Measurements from ENCODE around the gene GALR2. TPM values are rescaled to one million over a fixed set of nuclear protein-coding genes. Genes with fewer than 3 reads are reported as not detected.
A peak's percentile ranks its signal among the peaks of the same experiment; 100 is the strongest.

The GALR2 gene
- total RNA-seq, 1 donor from 2014 or later: 0.94 TPM

GRCh38 chr17:76107509-76107908 is 32.9 kb downstream of the GALR2 start:
- H3K27me3 Mint-ChIP-seq: no peaks in the 10 kb centered on the region

GRCh38 chr17:76111956-76112355 is 37.4 kb downstream of the GALR2 start:
- Mint-ChIP-seq H3K4me1 (ENCODE audit: unreplicated experiment) (no peaks in the 10 kb centered on the region), H3K36me3 (no peaks in the 10 kb centered on the region), H3K27me3 (no peaks in the 10 kb centered on the region), H3K4me3 (no peak overlapping the region), H3K27ac (no peak overlapping the region), H3K9me3 (no peaks in the 10 kb centered on the region)
- no peak for TF ChIP-seq CTCF (conservative IDR thresholded peaks at IDR 0.05)
- no peak for DNase-seq (ENCODE audit: extremely low spot score, unreplicated experiment)

More at GRCh38 chr17:76107509-76107908, 32.9 kb downstream of the GALR2 start:
- no peak for DNase-seq (ENCODE audit: extremely low spot score, unreplicated experiment)
- peak; percentile 63 for TF ChIP-seq CTCF (conservative IDR thresholded peaks at IDR 0.05)
- H3K27ac Mint-ChIP-seq: no peak overlapping the region
- no peaks in the 10 kb centered on the region for H3K9me3 Mint-ChIP-seq
- H3K4me1 Mint-ChIP-seq (ENCODE audit: unreplicated experiment): peaks cover 16% of the 10 kb centered on the region
- H3K4me3 Mint-ChIP-seq: no peak overlapping the region
- H3K36me3 Mint-ChIP-seq: no peaks in the 10 kb centered on the region

- no peak for TF ChIP-seq CTCF (conservative IDR thresholded peaks at IDR 0.05)
- Mint-ChIP-seq H3K4me1 (ENCODE audit: unreplicated experiment) (peaks cover 5% of the 10 kb centered on the region), H3K9me3 (no peaks in the 10 kb centered on the region), H3K27me3 (no peaks in the 10 kb centered on the region), H3K27ac (no peak overlapping the region), H3K36me3 (no peaks in the 10 kb centered on the region), H3K4me3 (no peak overlapping the region)
- DNase-seq (ENCODE audit: extremely low spot score, unreplicated experiment): no peak
Observed at GRCh38 chr17:76115138-76115754, 40.7 kb downstream of the GALR2 start.

GRCh38 chr17:76119409-76120371 is 45.1 kb downstream of the GALR2 start:
- Mint-ChIP-seq H3K9me3 (no peaks in the 10 kb centered on the region), H3K36me3 (no peaks in the 10 kb centered on the region), H3K27me3 (no peaks in the 10 kb centered on the region), H3K4me1 (ENCODE audit: unreplicated experiment) (peaks cover 9% of the 10 kb centered on the region), H3K4me3 (no peak overlapping the region), H3K27ac (no peak overlapping the region)
- DNase-seq (ENCODE audit: extremely low spot score, unreplicated experiment): no peak
- no peak for TF ChIP-seq CTCF (conservative IDR thresholded peaks at IDR 0.05)

- H3K36me3 Mint-ChIP-seq: no peaks in the 10 kb centered on the region
- H3K4me3 Mint-ChIP-seq: no peak overlapping the region
- no peaks in the 10 kb centered on the region for H3K27me3 Mint-ChIP-seq
- no peak for DNase-seq (ENCODE audit: extremely low spot score, unreplicated experiment)
- no peaks in the 10 kb centered on the region for H3K9me3 Mint-ChIP-seq
- peaks cover 9% of the 10 kb centered on the region for H3K4me1 Mint-ChIP-seq (ENCODE audit: unreplicated experiment)
- TF ChIP-seq CTCF (conservative IDR thresholded peaks at IDR 0.05): no peak
- no peak overlapping the region for H3K27ac Mint-ChIP-seq
Observed at GRCh38 chr17:76120658-76121008, 46.1 kb downstream of the GALR2 start.

Data from type B pancreatic cell (in vitro differentiated cells).